Heart left ventricle (tissue), 13 donors: Measurements from ENCODE around the gene NFS1.

Experiments
- POLR2A ChIP-seq, 2 donors: fragments of 450-650 bp; IDR thresholded peaks; one replicate each; pipeline ENCODE4 v1.6.1; 2017; ENCODE audit warnings: antibody characterized with exemption in 2 of 2, mild to moderate bottlenecking in 2 of 2, moderate library complexity in 2 of 2
- TF ChIP-seq, protein P1 (sequence below), 12 donors: fragments of 200-600 bp; sonication (generic) in 4 of 12; IDR thresholded peaks; one replicate each; pipeline versions ENCODE4 v1.5.0 to v1.8.0; 2018 to 2022; ENCODE audit warnings: antibody characterized with exemption in 12 of 12, mild to moderate bottlenecking in 5 of 12
- donor health status: ischemic (EF 13 %, LVEDD 7.1; RV severe dilation, severe dysfunction).
- donor health status: DM: no; HTN: yes; CAD: no.
- donor health status: DM: no; HTN: no; CAD: no.
- donor health status: ischemic (EF 25% LVEDD 6.9; RV normal size, moderate dysfunction).
- donor health status: ischemic (EF 25% LVEDD 5.7; RV mildly dilated, moderate dysfunction).
- donor health status: ischemic (EF 35%, LVEDD 5.7; RV mildly dilated, moderate dysfunction).
- donor health status: nonischemic (EF 11% LVEDD 7.7; RV severe dilation, severe dysfunction).
- donor health status: DM: yes; HTN: yes; CAD: no.
- donor health status: PGD.
- donor health status: ischemic (EF 29% LVEDD 5.4; RV normal size, mild dysfunction).
- donor health status: nonischemic (EF 23%, LVEDD 6.1; RV moderate dilation, normal function).

DNA sequence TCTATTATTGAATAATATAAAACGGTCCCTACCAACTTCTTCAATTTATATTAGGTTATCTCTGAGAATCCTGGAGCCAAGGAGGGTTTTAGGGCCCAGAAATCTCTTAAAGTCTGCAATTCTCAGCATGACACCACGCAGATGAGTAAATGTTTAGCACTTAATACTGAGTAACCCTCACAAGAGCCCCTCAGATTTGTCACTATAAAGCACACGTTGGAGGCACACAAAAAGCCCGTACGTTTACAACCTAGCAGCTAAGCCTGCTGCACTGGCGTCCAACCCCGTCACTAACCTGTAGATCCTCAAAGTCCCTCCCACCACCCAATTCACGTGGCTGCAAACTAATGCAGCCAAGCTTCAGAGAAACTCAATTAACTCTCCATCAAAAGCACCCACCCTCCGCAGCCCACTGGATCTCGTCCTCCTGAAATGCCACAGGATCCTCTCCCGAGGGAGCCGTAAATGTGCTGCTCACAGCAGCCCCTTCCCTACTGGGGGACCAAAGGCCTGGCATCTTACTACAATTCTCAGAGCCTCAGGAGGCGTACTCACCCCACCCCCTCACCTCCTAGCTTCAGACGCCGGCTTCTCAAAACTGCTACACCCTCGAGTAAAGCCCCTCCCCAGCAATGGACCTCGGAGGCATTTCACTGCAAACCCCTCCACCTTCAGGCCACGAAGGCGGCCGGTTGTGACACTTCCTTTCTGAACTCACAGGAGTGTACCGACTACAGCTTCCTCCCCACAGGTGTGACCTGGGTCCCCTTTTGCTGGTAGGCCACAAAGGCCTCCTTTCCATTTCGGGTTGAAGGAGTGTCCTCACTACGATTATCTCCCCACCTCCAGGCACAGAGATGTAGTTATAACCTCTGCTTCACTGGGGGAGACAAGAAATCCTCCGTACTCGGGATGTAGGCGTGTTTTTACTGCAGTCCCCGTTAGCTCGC, 35.4 kb downstream of the NFS1 start:
- TF ChIP-seq, protein P1, sequence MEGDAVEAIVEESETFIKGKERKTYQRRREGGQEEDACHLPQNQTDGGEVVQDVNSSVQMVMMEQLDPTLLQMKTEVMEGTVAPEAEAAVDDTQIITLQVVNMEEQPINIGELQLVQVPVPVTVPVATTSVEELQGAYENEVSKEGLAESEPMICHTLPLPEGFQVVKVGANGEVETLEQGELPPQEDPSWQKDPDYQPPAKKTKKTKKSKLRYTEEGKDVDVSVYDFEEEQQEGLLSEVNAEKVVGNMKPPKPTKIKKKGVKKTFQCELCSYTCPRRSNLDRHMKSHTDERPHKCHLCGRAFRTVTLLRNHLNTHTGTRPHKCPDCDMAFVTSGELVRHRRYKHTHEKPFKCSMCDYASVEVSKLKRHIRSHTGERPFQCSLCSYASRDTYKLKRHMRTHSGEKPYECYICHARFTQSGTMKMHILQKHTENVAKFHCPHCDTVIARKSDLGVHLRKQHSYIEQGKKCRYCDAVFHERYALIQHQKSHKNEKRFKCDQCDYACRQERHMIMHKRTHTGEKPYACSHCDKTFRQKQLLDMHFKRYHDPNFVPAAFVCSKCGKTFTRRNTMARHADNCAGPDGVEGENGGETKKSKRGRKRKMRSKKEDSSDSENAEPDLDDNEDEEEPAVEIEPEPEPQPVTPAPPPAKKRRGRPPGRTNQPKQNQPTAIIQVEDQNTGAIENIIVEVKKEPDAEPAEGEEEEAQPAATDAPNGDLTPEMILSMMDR (IDR thresholded peaks at IDR 0.05): no peak
- TF ChIP-seq POLR2A (IDR thresholded peaks at IDR 0.05): no peak
